VCaP (cell line): Measurements from ENCODE around the gene DXO.
A peak's percentile ranks its signal among the peaks of the same experiment; 100 is the strongest.

Source experiments
- H3K27ac ChIP-seq: fragments of 450-650 bp; 2 replicates; pipeline ENCODE4 v1.5.1; 2017
- TF ChIP-seq, protein P1 (sequence below): fragments of 450-650 bp; conservative IDR thresholded peaks from 2 replicates; pipeline ENCODE4 v1.5.1; 2017; ENCODE audit warnings: mild to moderate bottlenecking, moderate library complexity

The DXO gene

DNA sequence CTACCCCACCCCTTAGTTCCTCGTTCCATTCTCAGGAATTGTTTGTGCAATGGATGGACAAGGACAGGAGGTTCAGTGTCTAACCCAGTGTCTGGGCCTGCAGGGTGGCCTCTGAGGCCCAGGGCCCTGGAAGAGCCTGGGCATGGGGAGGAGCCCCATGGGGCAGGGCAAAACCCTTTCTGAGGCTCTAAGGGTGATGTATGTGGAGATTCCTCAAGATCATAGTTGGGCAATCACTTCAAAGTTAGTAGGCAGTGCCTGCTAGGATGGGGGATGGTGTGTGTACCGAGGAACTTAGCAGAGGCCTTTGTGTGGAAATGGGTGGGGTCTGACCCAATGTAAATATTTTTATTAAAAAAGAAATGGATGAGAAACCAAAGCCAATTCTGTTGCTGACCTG is 51.1 kb downstream of the DXO start:
- peak overlapping the region; percentile 56 for H3K27ac ChIP-seq
- TF ChIP-seq, protein P1, sequence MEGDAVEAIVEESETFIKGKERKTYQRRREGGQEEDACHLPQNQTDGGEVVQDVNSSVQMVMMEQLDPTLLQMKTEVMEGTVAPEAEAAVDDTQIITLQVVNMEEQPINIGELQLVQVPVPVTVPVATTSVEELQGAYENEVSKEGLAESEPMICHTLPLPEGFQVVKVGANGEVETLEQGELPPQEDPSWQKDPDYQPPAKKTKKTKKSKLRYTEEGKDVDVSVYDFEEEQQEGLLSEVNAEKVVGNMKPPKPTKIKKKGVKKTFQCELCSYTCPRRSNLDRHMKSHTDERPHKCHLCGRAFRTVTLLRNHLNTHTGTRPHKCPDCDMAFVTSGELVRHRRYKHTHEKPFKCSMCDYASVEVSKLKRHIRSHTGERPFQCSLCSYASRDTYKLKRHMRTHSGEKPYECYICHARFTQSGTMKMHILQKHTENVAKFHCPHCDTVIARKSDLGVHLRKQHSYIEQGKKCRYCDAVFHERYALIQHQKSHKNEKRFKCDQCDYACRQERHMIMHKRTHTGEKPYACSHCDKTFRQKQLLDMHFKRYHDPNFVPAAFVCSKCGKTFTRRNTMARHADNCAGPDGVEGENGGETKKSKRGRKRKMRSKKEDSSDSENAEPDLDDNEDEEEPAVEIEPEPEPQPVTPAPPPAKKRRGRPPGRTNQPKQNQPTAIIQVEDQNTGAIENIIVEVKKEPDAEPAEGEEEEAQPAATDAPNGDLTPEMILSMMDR, result no peak
